HEK293 (cell line): ENCODE data around the gene SLC4A8.

Source experiments
- CTCF ChIA-PET: fragments of 350-600 bp; formaldehyde crosslinking; extraction: SDS; loops from one replicate; lab custom pipeline; 2021; ENCODE audit warnings: antibody characterized with exemption; lab: Yijun Ruan, JAX
- POLR2A ChIA-PET: fragments of 300-600 bp; formaldehyde crosslinking; extraction: SDS; loops from one replicate; lab custom pipeline; 2020; ENCODE audit warnings: antibody characterized with exemption, inconsistent platforms; lab: Yijun Ruan, JAX
- H3K27ac ChIP-seq: fragments of 200-500 bp; sonication (Bioruptor generic); 2 replicates; pipeline ENCODE4 v1.5.1; 2014; ENCODE audit warnings: low read depth, low read length, control low read depth, inconsistent platforms; ENCODE audit errors: extremely low read depth
- H3K36me3 ChIP-seq, 2 experiments: fragments of 200-500 bp in 1 of 2; sonication (Bioruptor generic) in 1 of 2; 1 replicate in 1 of 2; 2 replicates in 1 of 2; pipeline ENCODE4 v1.5.1; 2014 to 2017; ENCODE audit warnings: inconsistent platforms in 2 of 2, low read length in 2 of 2; ENCODE audit not compliant: control insufficient read depth in 2 of 2, insufficient read depth in 1 of 2
- H3K4me1 ChIP-seq: fragments of 200-500 bp; sonication (Bioruptor generic); 2 replicates; pipeline ENCODE4 v1.5.1; 2014; ENCODE audit warnings: mild to moderate bottlenecking, low read length, inconsistent platforms; ENCODE audit not compliant: control insufficient read depth, insufficient read depth
- H3K4me3 ChIP-seq: 2 replicates; pipeline ENCODE4 v1.5.1; 2011; ENCODE audit warnings: low read depth, mild to moderate bottlenecking, control low read depth, low read length, moderate library complexity
- H3K9me3 ChIP-seq: fragments of 200-500 bp; sonication (Bioruptor generic); 2 replicates; pipeline ENCODE4 v1.5.1; 2014; ENCODE audit warnings: low read depth, low read length, inconsistent platforms; ENCODE audit not compliant: control insufficient read depth, insufficient read depth
- BCL11A ChIP-seq: fragments of 450-650 bp; formaldehyde crosslinking; IDR thresholded peaks from 2 replicates; pipeline ENCODE4 v1.5.1; 2016; ENCODE audit warnings: low read depth, missing biosample characterization, missing genetic modification characterization
- GFI1B ChIP-seq: fragments of 450-650 bp; formaldehyde crosslinking; IDR thresholded peaks from 2 replicates; pipeline ENCODE4 v1.5.1; 2016; ENCODE audit warnings: missing biosample characterization, missing genetic modification characterization
- OVOL3 ChIP-seq: fragments of 450-650 bp; formaldehyde crosslinking; IDR thresholded peaks from 2 replicates; pipeline ENCODE4 v1.5.1; 2016; ENCODE audit warnings: missing biosample characterization, missing genetic modification characterization
- SCRT1 ChIP-seq: fragments of 450-650 bp; formaldehyde crosslinking; IDR thresholded peaks from 2 replicates; pipeline ENCODE4 v1.5.1; 2016; ENCODE audit warnings: missing biosample characterization, missing genetic modification characterization, borderline replicate concordance
- ZBTB1 ChIP-seq: fragments of 450-650 bp; formaldehyde crosslinking; IDR thresholded peaks from 2 replicates; pipeline ENCODE4 v1.5.1; 2016; ENCODE audit warnings: missing biosample characterization, missing genetic modification characterization
- ZNF302 ChIP-seq: fragments of 450-650 bp; formaldehyde crosslinking; IDR thresholded peaks from 2 replicates; pipeline ENCODE4 v1.5.1; 2016; ENCODE audit warnings: missing biosample characterization, missing genetic modification characterization, low read depth
- ZNF514 ChIP-seq: fragments of 450-650 bp; formaldehyde crosslinking; IDR thresholded peaks from 2 replicates; pipeline ENCODE4 v1.5.1; 2016; ENCODE audit warnings: missing biosample characterization, missing genetic modification characterization
- ZNF549 ChIP-seq: fragments of 450-650 bp; IDR thresholded peaks from 2 replicates; pipeline ENCODE4 v1.5.1; 2018; ENCODE audit warnings: missing biosample characterization, missing genetic modification characterization, mild to moderate bottlenecking, inconsistent platforms, moderate library complexity
- ZNF561 ChIP-seq: fragments of 450-650 bp; IDR thresholded peaks from 2 replicates; pipeline ENCODE4 v1.5.1; 2018; ENCODE audit warnings: missing biosample characterization, missing genetic modification characterization, borderline replicate concordance
- ZNF707 ChIP-seq: fragments of 450-650 bp; formaldehyde crosslinking; IDR thresholded peaks from 2 replicates; pipeline ENCODE4 v1.5.1; 2016; ENCODE audit warnings: missing biosample characterization, missing genetic modification characterization
- TF ChIP-seq, protein P1 (sequence below): fragments of 450-650 bp; formaldehyde crosslinking; IDR thresholded peaks from 2 replicates; pipeline ENCODE4; 2016; ENCODE audit warnings: missing biosample characterization, missing genetic modification characterization
- TF ChIP-seq, protein P2 (sequence below): fragments of 450-650 bp; formaldehyde crosslinking; IDR thresholded peaks from 2 replicates; pipeline ENCODE4 v1.5.1; 2016; ENCODE audit warnings: missing biosample characterization, missing genetic modification characterization
- TF ChIP-seq, protein P3 (sequence below): fragments of 450-650 bp; formaldehyde crosslinking; IDR thresholded peaks from 2 replicates; pipeline ENCODE4 v1.5.1; 2016; ENCODE audit warnings: missing biosample characterization, missing genetic modification characterization

SLC4A8 gene

DNA sequence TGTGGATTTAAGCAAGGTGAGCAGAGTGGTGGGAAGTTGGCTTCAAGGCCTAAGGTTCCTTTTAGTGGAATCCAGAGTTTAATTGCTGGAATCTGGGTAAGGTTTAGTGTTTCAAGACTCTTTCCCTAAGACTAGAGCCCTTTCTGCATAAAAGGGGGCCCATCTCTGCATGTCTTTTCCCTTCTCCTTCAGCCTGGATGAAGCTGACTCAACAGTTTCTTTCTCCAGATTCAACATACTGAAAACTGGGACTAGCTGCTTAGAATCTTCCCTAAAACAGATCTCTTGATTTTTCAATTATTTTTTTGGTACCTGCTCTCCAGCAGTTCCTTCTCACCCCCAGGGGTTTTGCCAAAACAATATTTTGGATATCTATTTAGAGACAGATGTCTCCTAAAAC, 34.0 kb downstream of the SLC4A8 start (continued):
- no peak for TF ChIP-seq ZNF707 (tag by site-specific recombination)

DNA sequence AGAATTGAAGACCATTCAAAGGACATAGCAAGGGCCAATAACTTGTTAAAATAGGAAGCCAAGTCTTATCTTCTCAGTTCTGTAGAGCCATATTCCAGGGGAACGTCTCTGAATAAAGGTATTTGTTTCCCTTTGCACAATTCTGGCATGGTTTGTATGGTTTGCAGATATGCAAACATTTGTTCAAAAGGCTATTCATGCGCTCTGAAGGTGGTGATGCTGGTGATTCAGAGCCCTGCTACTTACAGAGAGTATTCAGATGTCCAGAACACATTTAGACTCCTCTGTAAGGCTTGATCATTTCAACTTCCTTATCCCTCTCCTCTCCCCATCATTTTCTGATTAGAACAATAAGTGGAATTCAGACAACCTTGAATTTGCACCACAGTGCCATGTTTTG, 35.9 kb downstream of the SLC4A8 start:
- Histone ChIP-seq H3K27ac (no peak overlapping the region), H3K36me3 (no peaks in the 10 kb centered on the region), H3K4me1 (no peaks in the 10 kb centered on the region), H3K9me3 (no peaks in the 10 kb centered on the region), H3K4me3 (no peak overlapping the region)
- ChIA-PET CTCF (no interaction called here), POLR2A (no interaction called here)
- no peak for TF ChIP-seq ZNF514

DNA sequence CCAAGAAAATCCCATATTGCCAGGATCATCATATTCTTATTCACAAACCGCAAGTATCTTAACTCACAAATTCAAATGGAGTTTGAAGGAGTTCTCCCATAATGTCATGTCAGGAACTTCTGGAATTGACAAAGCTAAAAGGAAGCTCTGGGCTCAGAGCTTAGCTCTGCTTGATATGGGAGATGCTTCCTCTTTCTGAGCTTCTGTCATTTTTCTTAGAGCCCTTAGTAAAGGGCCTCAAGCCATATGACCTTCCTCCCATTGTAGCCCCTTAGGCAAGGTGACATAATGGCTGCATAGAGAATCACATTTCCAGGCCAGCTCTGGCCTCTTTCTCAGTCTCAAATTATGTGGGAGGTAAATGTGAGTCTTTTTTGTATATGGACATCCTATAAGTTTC, 40.9 kb downstream of the SLC4A8 start:
- TF ChIP-seq, protein P1, sequence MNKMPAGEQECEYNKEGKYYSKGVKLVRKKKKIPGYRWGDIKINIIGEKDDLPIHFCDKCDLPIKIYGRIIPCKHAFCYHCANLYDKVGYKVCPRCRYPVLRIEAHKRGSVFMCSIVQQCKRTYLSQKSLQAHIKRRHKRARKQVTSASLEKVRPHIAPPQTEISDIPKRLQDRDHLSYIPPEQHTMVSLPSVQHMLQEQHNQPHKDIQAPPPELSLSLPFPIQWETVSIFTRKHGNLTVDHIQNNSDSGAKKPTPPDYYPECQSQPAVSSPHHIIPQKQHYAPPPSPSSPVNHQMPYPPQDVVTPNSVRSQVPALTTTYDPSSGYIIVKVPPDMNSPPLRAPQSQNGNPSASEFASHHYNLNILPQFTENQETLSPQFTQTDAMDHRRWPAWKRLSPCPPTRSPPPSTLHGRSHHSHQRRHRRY, result no peak
- TF ChIP-seq GFI1B (tag by site-specific recombination) (no peak), ZNF302 (tag by site-specific recombination) (no peak), SCRT1 (tag by site-specific recombination) (no peak), ZNF549 (tag by site-specific recombination) (no peak), ZBTB1 (tag by site-specific recombination) (no peak), ZNF561 (tag by site-specific recombination) (no peak)
- TF ChIP-seq, protein P2, sequence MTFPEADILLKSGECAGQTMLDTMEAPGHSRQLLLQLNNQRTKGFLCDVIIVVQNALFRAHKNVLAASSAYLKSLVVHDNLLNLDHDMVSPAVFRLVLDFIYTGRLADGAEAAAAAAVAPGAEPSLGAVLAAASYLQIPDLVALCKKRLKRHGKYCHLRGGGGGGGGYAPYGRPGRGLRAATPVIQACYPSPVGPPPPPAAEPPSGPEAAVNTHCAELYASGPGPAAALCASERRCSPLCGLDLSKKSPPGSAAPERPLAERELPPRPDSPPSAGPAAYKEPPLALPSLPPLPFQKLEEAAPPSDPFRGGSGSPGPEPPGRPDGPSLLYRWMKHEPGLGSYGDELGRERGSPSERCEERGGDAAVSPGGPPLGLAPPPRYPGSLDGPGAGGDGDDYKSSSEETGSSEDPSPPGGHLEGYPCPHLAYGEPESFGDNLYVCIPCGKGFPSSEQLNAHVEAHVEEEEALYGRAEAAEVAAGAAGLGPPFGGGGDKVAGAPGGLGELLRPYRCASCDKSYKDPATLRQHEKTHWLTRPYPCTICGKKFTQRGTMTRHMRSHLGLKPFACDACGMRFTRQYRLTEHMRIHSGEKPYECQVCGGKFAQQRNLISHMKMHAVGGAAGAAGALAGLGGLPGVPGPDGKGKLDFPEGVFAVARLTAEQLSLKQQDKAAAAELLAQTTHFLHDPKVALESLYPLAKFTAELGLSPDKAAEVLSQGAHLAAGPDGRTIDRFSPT (tag by site-specific recombination), result no peak
- TF ChIP-seq, protein P3, sequence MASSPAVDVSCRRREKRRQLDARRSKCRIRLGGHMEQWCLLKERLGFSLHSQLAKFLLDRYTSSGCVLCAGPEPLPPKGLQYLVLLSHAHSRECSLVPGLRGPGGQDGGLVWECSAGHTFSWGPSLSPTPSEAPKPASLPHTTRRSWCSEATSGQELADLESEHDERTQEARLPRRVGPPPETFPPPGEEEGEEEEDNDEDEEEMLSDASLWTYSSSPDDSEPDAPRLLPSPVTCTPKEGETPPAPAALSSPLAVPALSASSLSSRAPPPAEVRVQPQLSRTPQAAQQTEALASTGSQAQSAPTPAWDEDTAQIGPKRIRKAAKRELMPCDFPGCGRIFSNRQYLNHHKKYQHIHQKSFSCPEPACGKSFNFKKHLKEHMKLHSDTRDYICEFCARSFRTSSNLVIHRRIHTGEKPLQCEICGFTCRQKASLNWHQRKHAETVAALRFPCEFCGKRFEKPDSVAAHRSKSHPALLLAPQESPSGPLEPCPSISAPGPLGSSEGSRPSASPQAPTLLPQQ (tag by site-specific recombination), result no peak
- H3K4me3 ChIP-seq, result no peak overlapping the region
- POLR2A ChIA-PET, result no interaction called here
- CTCF ChIA-PET, result interaction anchor here (1.1 kb wide), 1 partner anchor 57 kb away, joined by 4 read pairs; no protein-coding TSS in a partner anchor
- no peaks in the 10 kb centered on the region for H3K4me1 ChIP-seq
- no peaks in the 10 kb centered on the region for H3K36me3 ChIP-seq
- H3K27ac ChIP-seq, result no peak overlapping the region
- no peaks in the 10 kb centered on the region for H3K9me3 ChIP-seq

DNA sequence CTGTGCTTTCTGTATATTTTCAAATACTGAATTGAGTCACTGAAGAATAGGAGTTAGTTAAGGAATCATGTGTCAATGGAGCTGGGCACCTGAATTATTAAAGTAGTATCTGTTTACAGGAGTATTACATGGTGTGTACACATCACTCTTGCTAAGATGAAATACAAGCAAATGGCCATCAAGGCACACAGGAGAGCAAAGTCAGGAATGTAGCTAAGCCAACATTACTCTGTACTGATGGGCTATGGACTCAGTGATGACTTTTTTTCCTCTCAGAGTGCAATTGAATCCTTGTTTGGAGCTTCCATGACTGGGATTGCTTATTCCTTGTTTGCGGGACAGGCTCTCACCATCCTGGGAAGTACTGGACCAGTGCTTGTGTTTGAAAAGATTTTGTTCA, 45.5 kb downstream of the SLC4A8 start:
- Histone ChIP-seq H3K36me3 (peaks cover 0 to 2% of the 10 kb centered on the region in 2 experiments; a peak in 1 of 3 replicates), H3K27ac (no peak overlapping the region), H3K4me1 (no peaks in the 10 kb centered on the region), H3K4me3 (no peak overlapping the region), H3K9me3 (no peaks in the 10 kb centered on the region)
- ChIA-PET CTCF (no interaction called here), POLR2A (no interaction called here)
- TF ChIP-seq OVOL3 (tag by site-specific recombination) (no peak), BCL11A (tag by site-specific recombination) (no peak)
